HG03558 (cell line): ENCODE data around the gene AUTS2.

Experiments used
- ATAC-seq: cut with Tn5 transposase; IDR thresholded peaks from one replicate; pipeline ENCODE4 v1.9.1; 2021; ENCODE audit warnings: moderate number of reproducible peaks; ENCODE audit not compliant: unreplicated experiment; ENCODE audit errors: extremely low read depth

Gene AUTS2

DNA sequence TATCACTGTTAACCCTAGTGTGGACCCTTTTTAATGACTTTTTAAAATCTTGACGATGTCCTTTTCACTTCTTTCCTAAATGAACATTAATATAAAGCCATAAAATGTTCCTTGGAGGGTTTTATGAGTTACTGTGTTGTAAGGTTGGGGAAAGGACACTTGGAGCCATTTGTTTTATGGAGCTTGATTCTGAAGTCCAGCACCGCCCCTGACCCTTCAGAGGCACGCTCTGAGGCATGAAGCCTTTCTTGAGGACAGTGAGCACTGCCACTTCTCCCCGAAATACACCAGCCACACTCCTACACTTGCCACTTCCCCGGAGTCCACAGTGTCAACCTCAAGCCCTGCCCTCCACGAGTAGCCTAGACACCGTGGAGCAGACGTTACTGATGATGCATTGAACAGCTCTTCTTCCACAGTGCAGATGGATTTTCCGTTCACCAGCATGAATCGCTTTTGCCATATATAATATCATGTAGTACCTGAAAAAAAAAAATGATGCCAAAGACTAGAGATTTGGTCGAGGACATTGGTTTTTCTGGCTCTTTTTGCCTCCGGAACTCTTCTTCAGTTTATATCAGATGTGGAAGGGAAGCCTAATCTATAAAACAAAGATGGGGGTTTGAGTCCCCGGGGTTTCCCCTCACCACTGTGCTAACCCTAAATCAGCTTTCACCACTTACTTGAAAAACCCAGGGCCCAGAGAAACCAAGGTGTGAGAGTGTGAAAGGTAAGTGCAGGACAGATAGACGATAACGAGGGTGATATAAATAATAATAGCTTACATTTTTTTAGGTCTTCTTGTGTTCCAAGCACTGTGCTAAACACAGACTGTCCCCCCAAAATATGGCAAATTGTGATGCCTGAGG lies 881.1 kb downstream of the AUTS2 start:
- no peak for ATAC-seq

DNA sequence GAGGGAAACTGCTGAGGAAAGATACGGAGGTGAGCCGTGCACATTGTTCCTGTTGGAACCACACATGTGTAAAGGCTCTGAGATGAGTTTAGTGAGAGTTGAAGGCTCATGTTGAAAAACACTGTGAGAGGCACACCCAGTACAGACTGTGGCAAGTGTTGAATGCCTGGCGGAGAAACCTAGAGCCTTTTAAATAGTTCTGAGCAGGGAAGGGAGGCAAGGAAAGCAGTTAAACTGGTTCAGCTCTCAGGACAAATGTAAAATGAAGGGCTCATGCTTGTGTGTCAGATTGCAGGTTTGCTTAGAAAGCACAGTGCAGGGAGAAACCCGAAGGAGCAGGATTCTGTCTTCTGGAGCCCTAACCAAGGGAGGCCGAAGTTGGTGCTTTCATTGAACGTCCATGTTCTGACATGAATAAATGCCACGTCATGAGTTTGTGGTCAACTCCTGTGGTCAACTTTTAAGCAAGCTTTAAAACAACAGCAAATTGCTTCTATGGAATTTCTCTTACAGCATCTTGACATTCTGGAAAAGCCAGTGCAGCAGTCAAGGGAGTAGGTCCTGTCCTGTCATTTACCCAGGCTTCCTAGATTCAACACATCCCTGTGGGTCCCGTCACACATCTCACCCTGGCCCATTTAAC lies 882.8 kb downstream of the AUTS2 start:
- ATAC-seq, result no peak

DNA sequence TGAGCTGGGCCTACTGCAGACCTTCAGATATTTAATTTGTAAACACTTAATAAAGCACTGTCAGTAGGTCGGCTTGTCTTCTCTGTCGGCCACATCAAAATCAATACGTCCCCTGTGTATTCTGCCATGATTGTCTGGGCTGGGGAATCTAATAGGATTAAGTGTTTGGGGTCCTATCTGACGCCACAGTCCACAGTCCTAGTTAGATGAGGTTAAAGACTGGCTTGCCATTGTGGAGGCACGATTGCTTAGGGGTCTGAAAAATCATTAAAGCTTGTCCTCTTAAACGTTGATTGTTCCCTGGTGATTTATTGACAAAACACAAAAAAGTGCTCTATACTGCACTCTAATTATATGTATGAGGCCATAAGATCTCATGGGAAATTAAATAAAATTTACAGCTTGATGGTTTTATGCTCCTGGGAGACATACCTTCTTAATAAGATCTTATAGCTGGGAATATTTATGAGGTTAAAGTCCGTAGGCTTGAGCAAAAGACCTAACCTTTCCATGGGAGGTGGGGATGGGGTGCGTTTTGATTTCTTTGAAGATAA lies 883.4 kb downstream of the AUTS2 start:
- ATAC-seq, result no peak

DNA sequence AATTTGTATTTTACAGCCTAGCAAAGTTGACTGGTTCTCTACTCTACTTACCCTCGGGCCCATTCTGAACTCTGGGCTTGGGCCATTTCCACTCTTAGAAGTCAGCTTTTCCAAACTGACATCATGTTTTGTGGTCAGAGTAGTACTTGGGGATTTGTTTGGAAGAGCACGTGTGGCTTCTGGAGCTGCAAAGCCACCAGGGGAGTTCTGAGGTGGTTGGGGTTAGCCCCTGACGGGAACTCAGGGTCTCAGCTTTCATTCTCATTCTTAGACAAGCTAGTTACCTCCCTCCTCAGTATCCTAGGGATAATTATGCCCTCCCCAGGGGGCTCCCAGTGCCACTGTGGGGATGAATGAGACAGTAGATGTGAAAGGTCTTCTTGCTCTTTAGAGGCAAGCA lies 886.0 kb downstream of the AUTS2 start:
- ATAC-seq, result no peak

DNA sequence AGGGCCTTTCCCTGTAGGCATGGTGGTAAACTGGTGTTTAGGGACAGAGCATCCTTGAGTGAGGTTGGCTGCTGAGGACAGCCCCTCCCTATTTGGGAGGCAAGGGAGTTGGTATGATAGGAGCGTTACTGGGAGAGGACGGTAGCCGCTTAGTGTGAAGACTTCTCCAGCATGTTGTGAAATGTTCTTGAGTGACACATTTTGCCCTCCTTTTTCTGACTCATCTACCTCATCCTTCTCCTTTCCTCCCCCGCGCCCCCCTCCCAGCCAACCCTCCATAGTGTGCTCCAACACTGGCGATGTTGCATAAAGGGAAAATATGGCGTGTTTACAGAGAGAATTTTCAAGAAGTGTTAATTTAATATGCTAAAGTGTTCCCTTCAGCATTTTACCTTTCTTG lies 888.7 kb downstream of the AUTS2 start:
- ATAC-seq, result no peak

DNA sequence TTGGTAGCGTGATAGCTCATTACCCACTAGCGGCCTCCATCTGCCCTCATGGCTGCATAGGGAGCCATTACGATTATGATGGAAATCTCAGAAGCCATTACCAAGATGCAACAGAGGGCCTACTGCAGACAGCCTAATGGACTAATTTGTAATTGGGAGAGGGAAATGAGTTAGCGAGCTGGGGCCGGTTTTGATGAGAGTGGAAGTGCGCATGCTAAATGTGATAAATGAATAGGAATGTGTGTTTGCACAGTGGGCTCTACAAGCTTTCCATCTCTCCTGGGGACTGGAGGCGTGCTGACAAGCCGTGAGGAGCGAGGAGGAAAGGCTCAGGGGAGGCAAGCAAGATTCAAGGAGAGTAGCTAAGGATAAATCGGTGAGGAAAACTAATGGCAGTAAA lies 889.2 kb downstream of the AUTS2 start:
- no peak for ATAC-seq

DNA sequence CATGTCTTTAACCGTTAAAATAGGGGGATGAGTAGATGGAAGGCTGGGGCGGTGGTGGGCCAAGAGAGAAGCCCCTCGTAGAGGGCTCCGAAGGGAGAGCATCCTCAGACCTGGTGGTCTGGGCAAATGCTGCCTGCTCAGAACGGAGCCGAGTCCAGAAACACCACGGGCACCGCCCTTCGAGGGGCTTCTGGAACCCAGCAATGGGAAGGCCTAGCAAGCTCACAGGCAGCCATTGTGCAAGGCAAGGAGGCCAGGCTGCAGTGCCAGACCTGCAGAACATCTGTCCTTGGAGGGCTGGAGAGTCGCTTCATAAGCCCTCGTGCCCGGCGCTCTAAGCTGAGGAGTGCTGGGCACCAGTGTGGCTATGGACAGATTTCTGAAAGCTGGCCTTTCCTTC lies 889.6 kb downstream of the AUTS2 start:
- ATAC-seq, result no peak

DNA sequence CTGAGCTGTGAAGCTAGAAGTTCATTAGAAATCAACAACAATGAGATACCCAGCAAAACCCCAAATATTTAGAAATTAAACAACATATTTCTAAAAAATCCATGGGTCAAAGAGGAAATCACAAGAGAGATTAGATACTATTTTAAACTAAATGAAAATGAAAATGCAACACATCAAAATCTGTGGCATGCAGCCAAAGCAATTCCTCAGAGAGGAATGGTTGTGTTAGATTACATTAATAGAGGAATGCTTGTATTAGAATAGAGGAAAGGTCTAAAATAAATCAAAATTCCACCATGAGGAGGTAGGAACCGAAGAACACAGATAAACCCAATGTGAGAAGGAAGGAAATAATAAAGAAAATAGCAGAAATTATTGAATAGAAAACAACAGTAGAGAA lies 891.5 kb downstream of the AUTS2 start:
- no peak for ATAC-seq

DNA sequence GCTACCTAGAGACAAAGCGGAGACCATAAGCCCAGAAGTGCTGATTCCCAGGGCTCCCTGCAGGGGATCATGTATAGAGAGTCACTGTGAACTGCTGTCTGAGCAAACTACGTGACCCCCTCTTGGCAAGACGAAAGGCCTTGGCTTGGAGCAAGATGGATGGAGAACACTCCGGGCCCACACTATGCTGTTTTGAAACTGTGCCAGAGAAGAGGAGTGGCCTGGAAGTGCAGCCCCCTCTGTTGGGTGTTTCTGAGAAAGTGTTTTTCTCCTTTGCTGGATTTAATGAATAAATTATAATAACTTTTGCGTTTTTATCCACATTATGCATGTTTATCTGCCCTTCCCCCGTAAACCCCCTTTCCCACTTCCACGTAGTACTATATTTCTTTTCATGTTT lies 894.4 kb downstream of the AUTS2 start:
- no peak for ATAC-seq

DNA sequence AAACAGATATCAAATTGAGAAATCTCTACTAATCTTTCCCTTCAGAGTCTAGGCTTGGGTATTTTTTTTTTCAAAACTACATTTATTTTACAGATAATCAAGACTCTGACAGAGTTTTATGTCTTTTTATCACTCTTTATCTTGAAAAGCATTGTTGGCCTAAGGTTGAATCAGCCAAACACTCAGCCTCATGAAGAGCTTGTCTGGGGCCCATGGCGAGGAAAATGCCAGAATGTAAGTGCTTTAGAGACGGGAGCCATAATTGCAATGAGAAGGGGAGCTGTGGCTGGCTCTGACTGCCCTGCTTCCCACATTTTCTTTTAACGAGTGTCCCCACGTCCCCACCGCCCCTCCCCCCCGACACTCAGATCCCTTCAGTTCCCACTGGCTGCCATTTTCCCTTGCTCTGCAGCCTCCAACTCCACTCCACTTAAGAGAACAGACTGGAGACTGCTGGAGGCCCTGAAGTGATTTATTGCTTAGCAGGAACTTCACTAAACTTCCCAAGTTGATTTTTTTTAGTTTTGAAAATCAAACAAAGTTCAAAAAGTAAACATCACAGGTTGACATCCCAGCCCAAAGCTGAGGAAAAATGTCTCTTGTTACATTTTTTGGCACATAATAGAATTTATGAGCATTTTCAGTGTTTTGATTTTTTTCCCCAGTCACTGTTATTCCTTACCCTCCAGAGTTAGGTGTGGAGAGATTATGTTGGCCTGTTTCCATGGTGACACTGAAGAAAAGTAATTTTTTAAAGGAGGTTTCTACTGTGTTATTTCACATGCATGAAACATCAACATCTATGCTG lies 896.2 kb downstream of the AUTS2 start:
- ATAC-seq, result no peak

DNA sequence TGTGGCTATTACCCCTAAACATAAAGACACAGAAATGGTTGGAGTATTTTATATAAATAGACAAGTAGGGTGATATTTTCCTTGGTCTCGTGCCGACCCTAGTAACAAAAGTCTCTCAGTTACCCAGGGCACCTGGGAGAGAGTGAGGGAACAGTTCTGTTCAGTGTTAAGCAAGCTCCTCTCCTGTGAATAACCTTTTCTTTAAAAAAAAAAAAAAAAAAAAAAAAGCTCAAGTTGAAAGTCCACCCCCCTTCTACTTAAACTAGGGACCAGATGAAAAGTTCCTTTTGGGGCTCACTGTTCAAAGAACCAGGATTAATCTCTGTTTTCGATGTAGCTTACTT lies 896.7 kb downstream of the AUTS2 start:
- no peak for ATAC-seq

DNA sequence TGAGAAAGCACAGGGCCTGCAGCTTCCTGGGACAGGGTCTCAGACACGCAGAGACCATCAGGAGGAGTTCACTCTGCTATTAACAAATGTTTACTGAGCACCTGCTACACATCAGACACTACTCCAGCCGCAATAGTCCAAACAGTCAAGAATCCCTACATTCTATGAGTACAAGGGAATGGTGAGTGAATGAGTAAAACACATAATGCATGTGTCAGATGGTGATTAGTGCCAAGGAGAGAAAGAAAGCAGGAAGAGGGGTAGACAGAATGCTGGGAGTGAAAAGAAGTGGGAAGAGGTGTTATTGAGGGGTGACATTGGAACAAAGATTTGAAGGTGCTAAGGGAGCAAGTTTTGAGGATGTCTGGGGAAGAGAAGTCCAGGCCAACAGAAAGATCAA lies 899.5 kb downstream of the AUTS2 start:
- no peak for ATAC-seq

DNA sequence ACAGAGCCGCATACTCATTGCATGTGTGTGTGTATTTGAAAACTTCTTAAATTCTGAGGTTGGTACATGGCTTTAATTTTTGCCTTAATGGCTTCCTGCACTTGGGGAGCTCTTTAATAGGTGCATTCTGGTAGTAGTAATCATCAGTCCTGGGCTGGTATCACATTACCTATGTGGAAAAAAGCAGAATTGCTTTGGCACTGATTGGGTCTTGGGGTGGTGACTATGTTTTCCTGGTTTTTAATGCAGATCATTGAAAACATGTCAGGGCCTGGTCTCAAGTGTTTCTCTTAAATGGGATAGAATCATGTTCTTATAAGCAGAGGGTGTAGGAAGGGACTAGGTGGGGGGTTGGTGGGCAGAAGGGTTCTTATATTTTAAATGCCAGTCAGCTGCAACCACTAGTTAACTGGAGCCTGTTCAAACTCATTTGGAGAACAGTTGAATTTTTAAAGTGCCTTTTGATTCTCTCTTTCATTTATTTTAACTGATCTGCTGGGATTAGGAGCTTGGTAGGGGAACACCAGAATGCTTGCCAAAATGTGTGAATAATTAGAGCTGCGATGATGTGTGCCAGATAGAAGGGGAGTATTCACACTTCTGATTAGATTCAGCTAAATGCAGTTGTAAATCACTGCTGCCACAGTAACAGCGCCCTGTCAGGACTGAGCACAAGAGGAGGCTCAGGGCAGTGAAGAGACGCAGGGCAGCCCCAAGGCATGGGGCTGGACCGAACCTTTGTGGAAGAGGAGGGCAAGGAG lies 900.1 kb downstream of the AUTS2 start:
- no peak for ATAC-seq

DNA sequence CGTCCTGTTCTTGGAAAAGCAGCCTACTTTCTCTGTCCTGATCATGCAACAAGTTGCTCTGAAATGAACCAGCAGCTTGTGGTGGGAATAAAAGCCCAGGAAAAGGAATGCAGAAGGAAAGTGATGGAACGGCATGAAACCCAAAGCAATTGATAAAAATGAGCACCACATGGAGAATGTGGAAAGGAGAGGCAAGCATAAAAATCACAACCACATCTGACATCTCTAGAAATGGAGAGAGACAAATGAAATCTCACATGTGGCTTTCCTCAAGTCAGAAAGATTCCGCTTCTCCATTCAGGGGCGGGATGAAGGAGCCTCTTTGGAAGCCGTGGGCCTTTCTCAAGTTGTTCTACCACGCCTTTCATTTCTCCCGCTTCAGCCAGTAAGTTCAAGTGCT lies 902.0 kb downstream of the AUTS2 start:
- no peak for ATAC-seq

DNA sequence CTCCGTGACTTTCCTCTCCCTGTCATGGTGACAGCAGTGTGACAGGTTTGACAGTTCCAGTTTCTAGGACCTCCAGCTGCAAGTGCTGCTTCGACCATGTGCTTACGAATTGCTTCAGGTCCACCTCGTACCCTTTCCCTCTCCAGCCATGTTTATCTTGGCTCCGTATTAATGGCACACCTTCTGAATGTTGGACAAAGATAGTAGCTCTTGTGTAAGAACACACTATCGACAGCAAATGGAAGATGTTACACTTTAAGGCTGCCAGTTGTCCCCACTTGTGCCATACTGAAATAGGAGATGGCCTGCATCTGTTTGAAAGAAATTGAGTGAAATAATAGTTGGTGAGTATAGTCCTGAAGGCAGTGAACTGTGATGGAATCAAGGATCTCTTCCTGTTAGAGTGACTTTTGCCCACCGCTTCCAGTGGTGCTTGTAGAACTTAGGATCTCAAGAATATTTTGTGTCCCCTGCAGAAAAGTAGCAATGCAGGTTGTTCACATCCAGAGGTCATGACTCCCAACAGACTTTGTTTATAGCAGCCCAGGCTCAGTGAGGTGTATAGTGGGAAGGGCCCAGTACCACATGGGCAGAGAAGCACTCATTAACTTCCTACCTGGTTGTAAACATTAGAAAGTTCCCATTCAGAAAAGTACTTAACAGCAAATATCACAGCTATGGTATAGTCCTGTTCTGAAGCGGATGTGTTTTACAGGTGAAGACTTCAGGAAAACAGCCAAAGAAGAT lies 904.0 kb downstream of the AUTS2 start:
- no peak for ATAC-seq

DNA sequence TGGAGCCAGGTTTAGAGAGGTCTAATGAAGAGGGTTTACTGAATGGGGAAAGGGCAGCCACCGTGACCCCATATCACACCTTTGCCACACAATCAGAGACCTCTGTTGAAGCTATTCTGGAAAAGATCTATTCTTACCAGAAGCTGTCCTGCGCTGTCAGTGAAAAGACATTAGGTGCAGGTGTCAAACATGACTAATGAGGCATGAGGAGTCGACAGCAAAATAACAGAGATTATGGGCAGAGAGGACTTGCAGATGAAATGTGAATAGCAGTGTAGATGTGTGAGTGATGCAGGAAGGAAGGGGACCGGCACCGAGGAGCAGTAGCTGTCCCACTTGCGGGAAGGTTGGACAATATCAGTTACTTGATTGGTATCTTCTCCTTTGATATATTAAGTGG lies 906.0 kb downstream of the AUTS2 start:
- ATAC-seq, result no peak

DNA sequence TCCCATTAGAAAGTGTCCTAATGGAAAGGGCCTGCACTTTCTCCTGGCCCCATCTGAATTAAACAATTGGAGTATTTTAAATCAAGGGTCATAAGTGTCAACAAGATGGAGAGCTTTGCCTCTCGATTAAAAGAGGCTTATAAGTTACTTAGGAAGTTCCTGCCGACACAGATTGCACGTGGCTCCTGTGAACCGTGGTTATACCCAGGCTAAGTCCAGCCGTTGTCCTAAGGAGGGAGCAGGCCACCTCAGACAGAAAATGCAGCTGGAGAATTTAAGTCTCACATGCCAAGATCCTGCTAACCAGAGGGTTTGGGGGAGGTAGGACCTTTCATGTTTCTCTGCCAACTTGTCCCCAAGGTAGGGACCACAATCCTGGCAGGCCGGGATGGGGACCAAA lies 907.2 kb downstream of the AUTS2 start:
- ATAC-seq, result no peak

DNA sequence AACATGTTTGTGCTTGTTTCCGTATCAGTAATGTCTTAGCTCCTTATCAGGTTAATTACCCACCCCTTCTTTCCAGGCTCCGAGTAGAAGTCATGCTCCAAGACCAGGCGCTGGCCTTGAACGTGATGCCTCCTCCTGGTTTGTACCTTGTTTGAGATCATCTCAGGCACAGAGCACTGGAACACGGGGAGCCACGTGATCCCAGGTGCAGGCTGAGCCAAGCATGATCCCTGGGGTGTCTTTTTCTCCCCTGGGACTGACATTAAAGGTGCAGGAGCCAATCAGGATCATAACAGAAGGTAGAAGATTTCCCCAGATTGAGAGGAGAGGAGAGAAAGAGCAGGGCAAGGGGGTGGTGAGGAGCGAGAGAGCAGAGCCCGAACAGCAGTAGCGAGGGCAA lies 907.6 kb downstream of the AUTS2 start:
- ATAC-seq, result no peak

DNA sequence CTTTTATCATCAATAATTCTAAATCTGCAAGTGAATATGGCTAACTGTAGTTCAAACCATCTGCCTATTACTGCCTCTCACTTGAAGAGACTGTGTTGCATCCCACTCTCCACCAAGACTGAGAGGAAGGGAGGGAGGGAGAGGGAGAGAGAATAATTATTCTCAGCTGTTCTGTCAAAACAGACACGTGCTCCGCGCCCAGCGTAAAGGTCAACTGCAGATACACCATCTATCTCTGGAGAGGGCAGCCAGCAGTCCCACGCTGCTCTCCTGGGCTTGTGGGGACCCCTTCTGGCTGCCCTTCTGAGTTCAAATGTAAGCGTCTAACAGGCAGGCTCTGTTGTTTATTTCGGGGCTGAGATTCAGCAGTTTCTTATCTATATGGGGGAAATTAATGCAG lies 908.2 kb downstream of the AUTS2 start:
- ATAC-seq, result no peak

DNA sequence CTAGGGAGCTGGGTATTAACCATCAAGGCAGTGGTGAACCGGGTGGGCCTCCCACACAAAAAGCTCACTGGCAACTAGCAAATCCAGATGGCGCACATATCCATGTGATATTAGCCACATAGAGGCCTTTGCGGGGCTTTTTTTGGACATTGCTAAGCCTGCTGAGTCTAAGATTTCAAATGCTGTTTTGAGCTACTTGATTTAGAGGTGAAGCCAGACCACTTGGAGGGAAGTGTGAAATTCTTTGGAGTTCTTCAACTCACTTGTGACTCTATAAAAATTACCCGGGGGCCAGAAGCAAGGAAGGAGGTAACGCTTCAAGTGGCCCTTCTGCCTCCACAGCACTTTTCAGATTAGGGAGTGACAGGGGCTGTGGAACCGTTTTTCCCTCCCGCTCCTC lies 913.9 kb downstream of the AUTS2 start:
- ATAC-seq, result no peak
